ENCODE data around the gene SFTPA1. TPM values are rescaled to one million over a fixed set of nuclear protein-coding genes. Genes with fewer than 3 reads are reported as not detected.
"Not testable (repeated sequence)": the region's sequence is repeated elsewhere in the genome, so short reads cannot be mapped to it uniquely, and the experiment has no call there.

The SFTPA1 gene
- total RNA-seq, 1 donor, result not detected

DNA sequence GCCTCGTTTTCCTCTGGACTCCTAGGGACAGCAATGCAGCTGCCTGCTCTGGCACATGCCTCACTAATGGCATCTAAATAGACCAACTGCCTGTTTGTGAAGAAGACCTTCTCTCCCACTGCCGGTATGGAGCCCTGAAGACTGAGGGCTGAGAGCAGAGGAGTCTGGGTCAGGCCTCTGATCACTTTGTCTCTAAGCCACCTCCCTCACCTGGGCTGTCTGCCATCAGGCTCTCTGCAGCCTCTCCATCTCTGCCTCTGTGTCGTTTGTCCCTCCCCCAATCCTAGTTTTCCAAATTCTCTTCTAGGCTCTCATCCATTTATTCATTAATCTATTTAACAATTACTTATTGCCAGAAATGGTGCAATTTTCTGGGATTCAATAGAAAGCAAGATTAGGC is 15.2 kb upstream of the SFTPA1 start:
- Histone ChIP-seq H3K4me1 (ENCODE audit: insufficient read depth, low read length) (no peaks in the 10 kb centered on the region), H3K27me3 (ENCODE audit: insufficient read depth, low read length) (no peaks in the 10 kb centered on the region), H3K4me3 (ENCODE audit: low read length) (no peak overlapping the region), H3K9me3 (ENCODE audit: low read depth, low read length) (peaks cover 15% of the 10 kb centered on the region)

GRCh38 chr10:79599644-79600043 is 11.1 kb upstream of the SFTPA1 start:
- H3K4me3 ChIP-seq (ENCODE audit: low read length); H3K4me1 ChIP-seq (ENCODE audit: insufficient read depth, low read length); H3K27me3 ChIP-seq (ENCODE audit: insufficient read depth, low read length): not testable (repeated sequence)
- peaks cover 15% of the 10 kb centered on the region for H3K9me3 ChIP-seq (ENCODE audit: low read depth, low read length)

DNA sequence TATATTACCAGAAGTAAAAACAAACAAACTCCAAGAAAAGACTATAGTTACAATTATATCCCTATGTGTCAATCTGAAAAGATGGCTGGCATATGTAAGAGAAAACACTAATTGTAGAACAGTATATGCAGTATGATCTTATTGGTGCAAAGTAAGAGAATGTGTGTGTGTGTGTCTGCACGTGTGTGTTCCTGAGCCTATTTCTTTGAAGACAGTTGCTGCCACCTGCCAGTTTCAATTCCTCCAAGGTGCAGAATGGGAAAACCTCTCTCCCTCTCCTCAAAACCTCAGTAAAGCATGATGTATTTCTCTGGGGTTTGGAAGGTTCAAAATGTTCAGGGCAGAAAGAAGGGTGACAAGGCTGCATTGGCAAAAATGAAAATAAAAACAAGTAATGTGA is 8.8 kb upstream of the SFTPA1 start:
- peaks cover 15% of the 10 kb centered on the region for H3K9me3 ChIP-seq (ENCODE audit: low read depth, low read length)
- no peaks in the 10 kb centered on the region for H3K27me3 ChIP-seq (ENCODE audit: insufficient read depth, low read length)
- peaks cover 3% of the 10 kb centered on the region for H3K4me1 ChIP-seq (ENCODE audit: insufficient read depth, low read length)
- no peak overlapping the region for H3K4me3 ChIP-seq (ENCODE audit: low read length)

GRCh38 chr10:79602953-79603352 is 7.8 kb upstream of the SFTPA1 start:
- Histone ChIP-seq H3K4me3 (ENCODE audit: low read length) (no peak overlapping the region), H3K27me3 (ENCODE audit: insufficient read depth, low read length) (no peaks in the 10 kb centered on the region), H3K4me1 (ENCODE audit: insufficient read depth, low read length) (peaks cover 3% of the 10 kb centered on the region), H3K9me3 (ENCODE audit: low read depth, low read length) (peaks cover 8% of the 10 kb centered on the region)

GRCh38 chr10:79604294-79604693 is 6.4 kb upstream of the SFTPA1 start:
- Histone ChIP-seq H3K4me1 (ENCODE audit: insufficient read depth, low read length) (peaks cover 3% of the 10 kb centered on the region), H3K9me3 (ENCODE audit: low read depth, low read length) (no peaks in the 10 kb centered on the region), H3K27me3 (ENCODE audit: insufficient read depth, low read length) (no peaks in the 10 kb centered on the region), H3K4me3 (ENCODE audit: low read length) (no peak overlapping the region)

GRCh38 chr10:79605308-79605707 is 5.4 kb upstream of the SFTPA1 start:
- peaks cover 3% of the 10 kb centered on the region for H3K4me1 ChIP-seq (ENCODE audit: insufficient read depth, low read length)
- H3K4me3 ChIP-seq (ENCODE audit: low read length), result no peak overlapping the region
- no peaks in the 10 kb centered on the region for H3K27me3 ChIP-seq (ENCODE audit: insufficient read depth, low read length)
- H3K9me3 ChIP-seq (ENCODE audit: low read depth, low read length), result no peaks in the 10 kb centered on the region

DNA sequence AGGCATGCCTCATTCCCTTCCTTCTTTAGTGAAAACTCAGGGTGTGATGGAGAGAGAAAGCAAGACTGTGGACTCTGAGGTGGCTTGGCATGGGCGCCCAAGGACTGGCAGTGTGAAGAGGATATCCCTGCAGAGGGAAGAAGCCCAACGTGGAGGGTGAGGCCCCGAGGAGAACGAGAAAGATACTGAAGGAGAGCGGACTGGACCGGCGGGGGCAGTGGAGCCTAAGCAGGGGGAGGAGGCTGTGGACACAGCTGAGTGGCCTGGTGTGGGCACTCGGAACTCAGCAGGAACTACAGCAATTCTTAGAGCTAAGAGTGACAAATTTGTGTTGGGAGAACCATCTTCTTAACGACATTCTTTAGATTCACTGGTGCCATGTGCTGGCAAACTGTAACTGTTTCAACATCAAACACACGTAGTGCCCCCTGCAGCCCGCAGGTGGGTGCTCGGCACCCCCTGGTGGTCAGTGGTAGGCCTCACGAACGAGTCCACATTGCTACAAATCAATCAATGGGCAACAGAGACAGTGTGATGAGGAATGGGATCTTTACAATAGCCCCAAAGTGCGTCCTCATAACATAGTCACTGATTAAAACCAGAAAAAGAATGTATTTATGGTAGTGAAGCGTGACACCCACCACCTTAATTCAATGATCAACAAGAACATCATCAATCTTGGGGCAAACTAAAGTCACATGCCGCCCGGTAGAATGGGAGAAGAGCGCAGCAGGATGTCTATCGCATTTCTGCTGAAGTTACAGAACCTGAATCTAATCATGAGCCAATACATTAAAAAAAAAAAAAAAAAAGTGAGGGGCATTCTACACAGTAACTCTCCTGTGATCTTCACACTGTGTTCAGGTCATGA is 2.0 kb upstream of the SFTPA1 start:
- no peaks in the 10 kb centered on the region for H3K27me3 ChIP-seq (ENCODE audit: insufficient read depth, low read length)
- H3K4me3 ChIP-seq (ENCODE audit: low read length), result no peak overlapping the region
- no peaks in the 10 kb centered on the region for H3K9me3 ChIP-seq (ENCODE audit: low read depth, low read length)
- H3K4me1 ChIP-seq (ENCODE audit: insufficient read depth, low read length), result no peaks in the 10 kb centered on the region

GRCh38 chr10:79611193-79611976 is 646 bp downstream of the SFTPA1 start:
- not testable (repeated sequence) for H3K9me3 ChIP-seq (ENCODE audit: low read depth, low read length); H3K27me3 ChIP-seq (ENCODE audit: insufficient read depth, low read length); H3K4me3 ChIP-seq (ENCODE audit: low read length); H3K4me1 ChIP-seq (ENCODE audit: insufficient read depth, low read length)

DNA sequence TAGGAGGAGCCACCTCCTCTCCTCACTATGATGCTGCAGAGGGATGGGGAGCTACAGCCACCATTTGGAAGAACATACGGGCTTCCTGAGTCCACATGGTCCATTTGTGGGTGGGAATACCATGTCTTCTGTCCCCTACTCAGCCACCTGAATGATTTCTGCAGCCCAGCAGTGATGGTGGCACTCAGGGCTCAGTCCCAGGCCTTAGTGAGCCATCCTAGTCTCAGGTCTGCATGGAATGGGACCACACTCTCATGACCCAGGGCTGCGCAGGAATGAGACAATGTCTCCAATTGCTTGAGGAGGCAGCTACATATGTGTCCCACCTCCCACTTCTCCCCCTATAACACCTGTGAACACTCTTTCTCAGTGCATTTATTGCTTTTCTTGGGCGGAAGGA is 4.8 kb downstream of the SFTPA1 start:
- H3K4me3 ChIP-seq (ENCODE audit: low read length), result no peak overlapping the region
- H3K27me3 ChIP-seq (ENCODE audit: insufficient read depth, low read length), result peaks cover 3% of the 10 kb centered on the region
- no peaks in the 10 kb centered on the region for H3K4me1 ChIP-seq (ENCODE audit: insufficient read depth, low read length)
- no peaks in the 10 kb centered on the region for H3K9me3 ChIP-seq (ENCODE audit: low read depth, low read length)

GRCh38 chr10:79616164-79616563 is 5.4 kb downstream of the SFTPA1 start:
- Histone ChIP-seq H3K4me3 (ENCODE audit: low read length) (no peak overlapping the region), H3K9me3 (ENCODE audit: low read depth, low read length) (no peaks in the 10 kb centered on the region), H3K27me3 (ENCODE audit: insufficient read depth, low read length) (peaks cover 3% of the 10 kb centered on the region), H3K4me1 (ENCODE audit: insufficient read depth, low read length) (no peaks in the 10 kb centered on the region)

- not testable (repeated sequence) for H3K4me3 ChIP-seq (ENCODE audit: low read length); H3K9me3 ChIP-seq (ENCODE audit: low read depth, low read length); H3K27me3 ChIP-seq (ENCODE audit: insufficient read depth, low read length); H3K4me1 ChIP-seq (ENCODE audit: insufficient read depth, low read length)
These were observed 12.9 kb downstream of the SFTPA1 start for GRCh38 chr10:79623663-79624062.

DNA sequence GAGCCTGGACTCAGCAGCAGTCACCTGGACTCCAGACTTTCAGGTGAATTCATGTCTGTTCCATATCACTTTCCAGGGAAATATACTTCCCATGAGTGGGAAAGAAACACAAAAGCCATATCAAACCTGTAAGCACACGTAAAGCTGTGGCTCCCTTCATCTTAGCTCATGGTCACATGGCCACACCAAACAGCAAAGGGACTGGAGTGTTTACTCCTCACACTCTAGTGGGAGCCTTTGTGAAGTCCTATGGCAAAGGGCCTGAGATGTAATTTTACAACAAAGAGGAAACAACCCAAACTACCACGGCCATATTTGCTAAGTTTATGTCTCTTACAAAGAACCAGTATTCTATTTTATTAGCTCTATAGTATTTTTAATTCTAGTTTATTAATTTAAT is 16.3 kb downstream of the SFTPA1 start:
- H3K4me3 ChIP-seq (ENCODE audit: low read length), result no peak overlapping the region
- H3K27me3 ChIP-seq (ENCODE audit: insufficient read depth, low read length), result peaks cover 4% of the 10 kb centered on the region
- no peaks in the 10 kb centered on the region for H3K4me1 ChIP-seq (ENCODE audit: insufficient read depth, low read length)
- H3K9me3 ChIP-seq (ENCODE audit: low read depth, low read length), result peaks cover 6% of the 10 kb centered on the region

GRCh38 chr10:79628083-79628482 is 17.3 kb downstream of the SFTPA1 start:
- Histone ChIP-seq H3K4me3 (ENCODE audit: low read length) (no peak overlapping the region), H3K27me3 (ENCODE audit: insufficient read depth, low read length) (peaks cover 4% of the 10 kb centered on the region), H3K9me3 (ENCODE audit: low read depth, low read length) (peaks cover 6% of the 10 kb centered on the region), H3K4me1 (ENCODE audit: insufficient read depth, low read length) (no peaks in the 10 kb centered on the region)

GRCh38 chr10:79628988-79629954 is 18.5 kb downstream of the SFTPA1 start:
- Histone ChIP-seq H3K4me3 (ENCODE audit: low read length) (no peak overlapping the region), H3K27me3 (ENCODE audit: insufficient read depth, low read length) (peaks cover 4% of the 10 kb centered on the region), H3K4me1 (ENCODE audit: insufficient read depth, low read length) (no peaks in the 10 kb centered on the region), H3K9me3 (ENCODE audit: low read depth, low read length) (peaks cover 6% of the 10 kb centered on the region)

- Histone ChIP-seq H3K27me3 (ENCODE audit: insufficient read depth, low read length) (peaks cover under 1% of the 10 kb centered on the region), H3K9me3 (ENCODE audit: low read depth, low read length) (peaks cover 6% of the 10 kb centered on the region), H3K4me1 (ENCODE audit: insufficient read depth, low read length) (no peaks in the 10 kb centered on the region), H3K4me3 (ENCODE audit: low read length) (no peak overlapping the region)
These were observed 19.2 kb downstream of the SFTPA1 start for GRCh38 chr10:79629955-79630327.
